GM04504 (cell line): ENCODE results near the gene CLDN25.

Experiments used
- DNase-seq: peaks from one replicate; pipeline ENCODE4 v3.0.0-alpha.2; 2012; ENCODE audit warnings: low read depth

CLDN25 gene

GRCh38 chr11:113808931-113809330, 29.3 kb downstream of the CLDN25 start:
- no peak for DNase-seq

DNA sequence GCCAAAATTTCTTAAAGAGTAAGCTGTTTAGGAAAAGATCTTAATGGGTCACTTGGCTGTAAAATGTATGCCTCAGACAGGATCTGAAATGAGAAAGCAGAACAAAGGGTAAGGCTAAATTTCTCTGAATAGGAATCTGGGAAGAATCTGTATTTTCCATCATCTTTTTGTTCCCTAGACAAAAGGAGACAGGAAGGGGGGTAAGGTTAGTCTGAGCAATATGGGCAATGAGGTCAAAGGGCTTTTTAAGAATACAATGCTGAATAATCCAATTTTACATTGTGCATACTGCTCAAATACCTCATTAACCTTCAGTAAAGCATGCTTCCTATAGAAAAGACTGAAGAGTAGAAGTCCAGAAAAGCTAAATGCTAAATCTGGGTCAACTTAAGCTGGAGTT, 34.6 kb downstream of the CLDN25 start:
- no peak for DNase-seq

DNA sequence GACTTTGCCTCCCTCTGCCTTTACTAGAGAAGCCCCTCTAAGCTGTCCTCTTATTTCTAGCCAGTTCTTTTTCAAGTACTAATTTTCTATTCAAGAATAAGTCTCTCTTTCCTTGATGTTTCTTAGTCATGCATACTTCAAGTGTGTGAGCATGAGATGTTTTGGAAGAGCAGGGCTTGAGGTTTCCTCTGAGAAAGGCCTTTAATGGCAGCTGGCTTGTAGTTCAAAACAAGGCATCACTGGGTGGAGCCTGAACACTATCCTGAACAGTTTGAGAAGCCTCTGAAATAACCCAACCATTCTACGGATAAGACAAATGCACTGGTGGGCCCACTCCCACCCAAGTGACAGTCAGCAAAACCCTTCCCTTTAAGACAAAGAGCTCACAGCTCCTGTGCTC, 37.6 kb downstream of the CLDN25 start:
- no peak for DNase-seq

DNA sequence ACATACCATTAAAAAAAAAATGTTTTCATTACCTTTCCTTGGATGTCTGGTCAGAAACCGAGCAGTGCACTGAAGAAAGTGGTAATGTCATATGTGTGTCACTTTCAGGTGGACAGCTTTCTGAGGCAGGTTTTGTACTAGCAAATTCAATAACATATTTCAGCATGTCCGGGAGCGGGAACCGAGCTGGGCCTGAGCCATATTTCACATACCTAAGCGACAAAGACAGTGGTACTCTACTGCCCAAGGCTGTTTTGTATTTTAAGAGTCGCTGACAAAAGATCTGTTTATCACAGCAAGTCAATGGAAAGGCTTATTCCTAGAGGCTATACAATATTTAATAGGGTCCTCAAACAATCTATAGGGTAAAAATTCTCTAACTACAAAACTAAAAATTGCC, 38.0 kb downstream of the CLDN25 start:
- DNase-seq, result no peak

- DNase-seq, result no peak
Measured at GRCh38 chr11:113818426-113818825, 38.8 kb downstream of the CLDN25 start.

DNA sequence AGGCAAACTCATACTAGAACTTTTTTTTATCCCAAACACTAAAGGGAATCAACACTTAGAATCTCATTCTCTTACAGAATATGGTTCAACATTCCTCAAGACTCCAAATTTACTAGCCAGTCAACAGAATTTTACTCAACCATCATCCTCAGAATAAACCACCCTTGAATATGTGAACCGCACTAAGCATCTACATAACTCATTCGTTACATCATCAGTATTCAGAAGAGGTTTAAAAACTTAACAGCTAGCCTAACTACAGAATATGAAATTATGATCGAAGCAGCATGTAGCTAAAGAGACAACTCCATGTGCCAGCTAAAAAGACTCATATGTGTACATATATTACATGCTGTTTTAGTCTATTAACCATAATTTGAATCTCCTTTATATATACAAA, 47.9 kb downstream of the CLDN25 start:
- no peak for DNase-seq

- DNase-seq, result no peak
Measured at GRCh38 chr11:113828191-113828590, 48.6 kb downstream of the CLDN25 start.

DNA sequence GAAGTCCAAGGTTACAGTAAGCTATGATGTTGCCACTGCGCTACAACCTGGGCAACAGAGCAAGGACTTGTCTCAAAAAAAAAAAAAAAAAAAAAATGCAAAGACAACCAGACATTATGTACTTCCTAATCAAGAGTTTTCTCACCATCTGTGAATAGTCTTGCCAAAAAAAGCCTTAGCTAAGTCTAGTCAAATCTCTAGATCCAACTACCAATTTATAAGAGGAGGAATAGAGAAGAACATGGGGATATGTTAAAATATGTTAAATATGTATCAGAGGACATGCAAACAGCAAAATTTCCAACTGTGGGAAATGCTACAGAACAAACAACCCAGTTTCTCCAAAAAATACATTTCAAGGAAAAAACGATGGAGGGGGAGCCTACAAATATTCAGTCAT, 50.2 kb downstream of the CLDN25 start:
- no peak for DNase-seq
